HUES48 (cell line): ENCODE results near the gene CGNL1.

Experiments used
- H3K27ac ChIP-seq: one replicate; pipeline ENCODE4 v1.7.0; 2013; ENCODE audit warnings: low read depth, low read length, inconsistent platforms
- H3K27me3 ChIP-seq: 2 replicates; pipeline ENCODE4 v1.6.1; 2013; ENCODE audit warnings: mild to moderate bottlenecking, low read length; ENCODE audit not compliant: control insufficient read depth, insufficient read depth
- H3K36me3 ChIP-seq: 2 replicates; pipeline ENCODE4 v1.6.1; 2013; ENCODE audit warnings: low read length; ENCODE audit not compliant: control insufficient read depth, insufficient read depth
- H3K4me1 ChIP-seq: 2 replicates; pipeline ENCODE4 v1.6.1; 2013; ENCODE audit warnings: mild to moderate bottlenecking, low read length; ENCODE audit not compliant: control insufficient read depth, insufficient read depth
- H3K4me3 ChIP-seq: 2 replicates; pipeline ENCODE4 v1.5.1; 2013; ENCODE audit warnings: mild to moderate bottlenecking, low read depth, low read length
- H3K9ac ChIP-seq: 2 replicates; pipeline ENCODE4 v1.6.1; 2013; ENCODE audit warnings: mild to moderate bottlenecking, low read depth, low read length, moderate library complexity
- H3K9me3 ChIP-seq: 2 replicates; pipeline ENCODE4 v1.6.1; 2013; ENCODE audit warnings: low read length; ENCODE audit not compliant: control insufficient read depth, insufficient read depth

Gene CGNL1

GRCh38 chr15:57354436-57355123 is 21.7 kb upstream of the CGNL1 start:
- no peak overlapping the region for H3K4me3 ChIP-seq
- no peak overlapping the region for H3K9ac ChIP-seq
- H3K27me3 ChIP-seq, result no peaks in the 10 kb centered on the region
- peaks cover 29% of the 10 kb centered on the region for H3K4me1 ChIP-seq
- no peaks in the 10 kb centered on the region for H3K36me3 ChIP-seq
- H3K27ac ChIP-seq, result no peak overlapping the region
- H3K9me3 ChIP-seq, result no peaks in the 10 kb centered on the region

GRCh38 chr15:57355259-57355658 is 21.0 kb upstream of the CGNL1 start:
- Histone ChIP-seq H3K36me3 (no peaks in the 10 kb centered on the region), H3K9ac (no peak overlapping the region), H3K4me1 (peaks cover 29% of the 10 kb centered on the region), H3K27me3 (no peaks in the 10 kb centered on the region), H3K4me3 (no peak overlapping the region), H3K27ac (no peak overlapping the region), H3K9me3 (no peaks in the 10 kb centered on the region)

GRCh38 chr15:57356178-57356577 is 20.1 kb upstream of the CGNL1 start:
- Histone ChIP-seq H3K4me1 (peaks cover 29% of the 10 kb centered on the region), H3K9ac (no peak overlapping the region), H3K4me3 (no peak overlapping the region), H3K9me3 (no peaks in the 10 kb centered on the region), H3K36me3 (no peaks in the 10 kb centered on the region), H3K27me3 (no peaks in the 10 kb centered on the region), H3K27ac (peak overlapping the region; percentile 61)

- no peaks in the 10 kb centered on the region for H3K36me3 ChIP-seq
- no peaks in the 10 kb centered on the region for H3K9me3 ChIP-seq
- peaks cover 29% of the 10 kb centered on the region for H3K4me1 ChIP-seq
- H3K9ac ChIP-seq, result no peak overlapping the region
- peak overlapping the region; percentile 61 for H3K27ac ChIP-seq
- H3K27me3 ChIP-seq, result no peaks in the 10 kb centered on the region
- H3K4me3 ChIP-seq, result 0 out of 2 replicates have a peak overlapping the region, but pooled peaks have one; percentile 22
These were observed 19.7 kb upstream of the CGNL1 start for GRCh38 chr15:57356636-57357035.

GRCh38 chr15:57357799-57358198 is 18.5 kb upstream of the CGNL1 start:
- Histone ChIP-seq H3K4me3 (no peak overlapping the region), H3K4me1 (peaks cover 31% of the 10 kb centered on the region), H3K9ac (no peak overlapping the region), H3K36me3 (no peaks in the 10 kb centered on the region), H3K27ac (no peak overlapping the region), H3K27me3 (no peaks in the 10 kb centered on the region), H3K9me3 (no peaks in the 10 kb centered on the region)

GRCh38 chr15:57358571-57358970 is 17.7 kb upstream of the CGNL1 start:
- Histone ChIP-seq H3K36me3 (no peaks in the 10 kb centered on the region), H3K9me3 (no peaks in the 10 kb centered on the region), H3K4me1 (peaks cover 29% of the 10 kb centered on the region), H3K4me3 (no peak overlapping the region), H3K27me3 (no peaks in the 10 kb centered on the region), H3K9ac (no peak overlapping the region), H3K27ac (no peak overlapping the region)

GRCh38 chr15:57363661-57364060 is 12.6 kb upstream of the CGNL1 start:
- H3K4me1 ChIP-seq, result peaks cover 19% of the 10 kb centered on the region
- peak overlapping the region; percentile 4; the same call in 1 of the 2 replicates for H3K4me3 ChIP-seq
- H3K27me3 ChIP-seq, result no peaks in the 10 kb centered on the region
- H3K27ac ChIP-seq, result no peak overlapping the region
- H3K9ac ChIP-seq, result no peak overlapping the region
- H3K36me3 ChIP-seq, result no peaks in the 10 kb centered on the region
- H3K9me3 ChIP-seq, result no peaks in the 10 kb centered on the region

GRCh38 chr15:57364282-57365007 is 11.9 kb upstream of the CGNL1 start:
- Histone ChIP-seq H3K9ac (no peak overlapping the region), H3K4me3 (no peak overlapping the region), H3K27me3 (no peaks in the 10 kb centered on the region), H3K4me1 (peaks cover 19% of the 10 kb centered on the region), H3K9me3 (no peaks in the 10 kb centered on the region), H3K36me3 (no peaks in the 10 kb centered on the region), H3K27ac (no peak overlapping the region)

- H3K4me3 ChIP-seq, result no peak overlapping the region
- H3K9ac ChIP-seq, result no peak overlapping the region
- no peaks in the 10 kb centered on the region for H3K36me3 ChIP-seq
- no peaks in the 10 kb centered on the region for H3K27me3 ChIP-seq
- no peak overlapping the region for H3K27ac ChIP-seq
- H3K9me3 ChIP-seq, result no peaks in the 10 kb centered on the region
- H3K4me1 ChIP-seq, result peaks cover 21% of the 10 kb centered on the region
These were observed 8.7 kb upstream of the CGNL1 start for GRCh38 chr15:57367556-57367955.

GRCh38 chr15:57370929-57371328 is 5.4 kb upstream of the CGNL1 start:
- Histone ChIP-seq H3K9me3 (no peaks in the 10 kb centered on the region), H3K27me3 (peaks cover 3% of the 10 kb centered on the region; the same call in 1 of the 2 replicates), H3K4me3 (no peak overlapping the region)

GRCh38 chr15:57373251-57373881 is 2.9 kb upstream of the CGNL1 start:
- Histone ChIP-seq H3K36me3 (no peaks in the 10 kb centered on the region), H3K4me3 (no peak overlapping the region), H3K27ac (no peak overlapping the region), H3K27me3 (peaks cover 12% of the 10 kb centered on the region), H3K4me1 (peaks cover 20% of the 10 kb centered on the region), H3K9ac (no peak overlapping the region), H3K9me3 (no peaks in the 10 kb centered on the region)

More at GRCh38 chr15:57370929-57371328, 5.4 kb upstream of the CGNL1 start:
- Histone ChIP-seq H3K4me1 (peaks cover 8% of the 10 kb centered on the region), H3K27ac (no peak overlapping the region), H3K9ac (no peak overlapping the region), H3K36me3 (no peaks in the 10 kb centered on the region)
